Liver (tissue), 9 donors: Measurements from ENCODE around the gene REXO1. TPM values are rescaled to one million over a fixed set of nuclear protein-coding genes. Genes with fewer than 3 reads are reported as not detected.

ENCODE experiments used
- DNase-seq: peaks from one replicate; pipeline ENCODE4 v3.0.0-alpha.2; 2017; ENCODE audit warnings: low spot score
- H3K27ac ChIP-seq, 2 donors: one replicate each; pipeline ENCODE4 v1.7.0; 2013; ENCODE audit warnings: inconsistent platforms in 2 of 2, low read length in 2 of 2, control low read depth in 1 of 2, low read depth in 1 of 2, mild to moderate bottlenecking in 1 of 2
- H3K27me3 ChIP-seq, 4 donors: one replicate each; pipeline versions ENCODE4 v1.6.1 to v1.7.0; 2013; ENCODE audit warnings: low read length in 3 of 4, inconsistent platforms in 1 of 4, mild to moderate bottlenecking in 1 of 4, moderate library complexity in 1 of 4; ENCODE audit not compliant: control insufficient read depth in 4 of 4, insufficient read depth in 4 of 4
- H3K36me3 ChIP-seq, 4 donors: one replicate each; pipeline versions ENCODE4 v1.6.1 to v1.7.0; 2013; ENCODE audit warnings: low read length in 3 of 4, mild to moderate bottlenecking in 3 of 4, low read depth in 1 of 4, moderate library complexity in 1 of 4; ENCODE audit not compliant: control insufficient read depth in 4 of 4, insufficient read depth in 3 of 4
- H3K4me1 ChIP-seq, 4 donors: one replicate each; pipeline versions ENCODE4 v1.6.1 to v1.7.0; 2013; ENCODE audit warnings: low read length in 3 of 4, mild to moderate bottlenecking in 3 of 4, moderate library complexity in 1 of 4; ENCODE audit not compliant: control insufficient read depth in 4 of 4, insufficient read depth in 4 of 4
- H3K4me3 ChIP-seq, 3 donors: one replicate each; pipeline versions ENCODE4 v1.6.1 to v1.7.0; 2013; ENCODE audit warnings: low read length in 3 of 3, control low read depth in 1 of 3, low read depth in 1 of 3, mild to moderate bottlenecking in 1 of 3
- H3K9ac ChIP-seq, 2 donors: one replicate each; pipeline ENCODE4 v1.7.0; 2013; ENCODE audit warnings: low read length in 2 of 2, mild to moderate bottlenecking in 2 of 2, moderate library complexity in 2 of 2, control low read depth in 1 of 2, low read depth in 1 of 2
- H3K9me3 ChIP-seq, 4 donors: one replicate each; pipeline versions ENCODE4 v1.6.1 to v1.7.0; 2013; ENCODE audit warnings: low read length in 3 of 4; ENCODE audit not compliant: control insufficient read depth in 4 of 4
- EGR1 ChIP-seq, 2 donors: IDR thresholded peaks; 2 replicates each; pipeline ENCODE4 v1.6.1; 2016 to 2018; ENCODE audit warnings: antibody characterized with exemption in 2 of 2, low read depth in 2 of 2
- FOXA1 ChIP-seq: IDR thresholded peaks from 2 replicates; pipeline ENCODE4 v1.6.1; 2016; ENCODE audit warnings: antibody characterized with exemption
- FOXA2 ChIP-seq: IDR thresholded peaks from 2 replicates; pipeline ENCODE4 v1.6.1; 2016; ENCODE audit warnings: antibody characterized with exemption
- GABPA ChIP-seq, 2 donors: IDR thresholded peaks in 1 of 2; conservative IDR thresholded peaks in 1 of 2; 2 replicates each; pipeline ENCODE4 v1.6.1; 2016; ENCODE audit warnings: antibody characterized with exemption in 2 of 2, mild to moderate bottlenecking in 1 of 2, moderate library complexity in 1 of 2
- HNF4A ChIP-seq, 2 donors: conservative IDR thresholded peaks; 2 replicates each; pipeline ENCODE4 v1.6.1; 2016; ENCODE audit warnings: antibody characterized with exemption in 2 of 2, mild to moderate bottlenecking in 2 of 2
- HNF4G ChIP-seq: IDR thresholded peaks from 2 replicates; pipeline ENCODE4 v1.6.1; 2016; ENCODE audit warnings: antibody characterized with exemption
- JUND ChIP-seq, 2 donors: IDR thresholded peaks; 2 replicates each; pipeline ENCODE4 v1.6.1; 2016; ENCODE audit warnings: antibody characterized with exemption in 2 of 2
- NR2F2 ChIP-seq: IDR thresholded peaks from 2 replicates; pipeline ENCODE4 v1.6.1; 2016; ENCODE audit warnings: antibody characterized with exemption
- RAD21 ChIP-seq, 2 donors: IDR thresholded peaks; 2 replicates each; pipeline ENCODE4 v1.6.1; 2016; ENCODE audit warnings: antibody characterized with exemption in 2 of 2, mild to moderate bottlenecking in 2 of 2
- RXRA ChIP-seq, 2 donors: IDR thresholded peaks; 2 replicates each; pipeline ENCODE4 v1.6.1; 2017 to 2018; ENCODE audit warnings: antibody characterized with exemption in 2 of 2, mild to moderate bottlenecking in 1 of 2
- SP1 ChIP-seq: IDR thresholded peaks from 2 replicates; pipeline ENCODE4 v1.6.1; 2018; ENCODE audit warnings: antibody characterized with exemption, mild to moderate bottlenecking
- TAF1 ChIP-seq: conservative IDR thresholded peaks from 2 replicates; pipeline ENCODE4 v1.6.1; 2016; ENCODE audit warnings: antibody characterized with exemption, mild to moderate bottlenecking
- YY1 ChIP-seq: IDR thresholded peaks from 2 replicates; pipeline ENCODE4 v1.6.1; 2016; ENCODE audit warnings: antibody characterized with exemption, mild to moderate bottlenecking
- WGBS: extraction: QIAGEN DNeasy Blood & Tissue Kit; methylation state at CpG from one replicate; pipeline ENCODE4 v1.1.7; 2013; 5-methylcytosine and 5-hydroxymethylcytosine counted together
- polyA plus RNA-seq, 2 donors: library from polyadenylated mRNA; stranded (reverse) in 1 of 2; unstranded in 1 of 2; fragments of 200-250 nt in 1 of 2; fragments of >200 nt in 1 of 2; fragmentation: Nextera tagmentation in 1 of 2; extraction: Ambion mirVana in 1 of 2; gene quantifications; one replicate each; pipeline versions ENCODE4 v1.2.1 to v1.2.3, GENCODE V29; 2013 to 2015
- total RNA-seq, 2 donors: library from RNA; depleted of rRNA; stranded (reverse); fragments of >200 nt; gene quantifications; one replicate each; pipeline ENCODE4 v1.2.3, GENCODE V29; 2014
- TF ChIP-seq, protein P1 (sequence below): IDR thresholded peaks from 2 replicates; pipeline ENCODE4 v1.6.1; 2016; ENCODE audit warnings: antibody characterized with exemption
- TF ChIP-seq, protein P2 (sequence below): IDR thresholded peaks from 2 replicates; pipeline ENCODE4 v1.6.1; 2016; ENCODE audit warnings: antibody characterized with exemption, mild to moderate bottlenecking
- TF ChIP-seq, protein P3 (sequence below): IDR thresholded peaks from 2 replicates; pipeline ENCODE4 v1.6.1; 2016; ENCODE audit warnings: antibody characterized with exemption
- TF ChIP-seq, protein P4 (sequence below): fragments of 150-350 bp; IDR thresholded peaks from 2 replicates; pipeline ENCODE4 v1.5.1; 2017; ENCODE audit warnings: improper control_type of control experiment, low read depth, low read length; ENCODE audit not compliant: missing input control
- donor health status: healthy.
- donor health status: healthy.
- donor health status: healthy.
- donor health status: healthy.
- donor health status: healthy.

REXO1 gene
- total and polyA plus RNA-seq, 4 donors: 2.0 to 11.5 (median 9.2) TPM

DNA sequence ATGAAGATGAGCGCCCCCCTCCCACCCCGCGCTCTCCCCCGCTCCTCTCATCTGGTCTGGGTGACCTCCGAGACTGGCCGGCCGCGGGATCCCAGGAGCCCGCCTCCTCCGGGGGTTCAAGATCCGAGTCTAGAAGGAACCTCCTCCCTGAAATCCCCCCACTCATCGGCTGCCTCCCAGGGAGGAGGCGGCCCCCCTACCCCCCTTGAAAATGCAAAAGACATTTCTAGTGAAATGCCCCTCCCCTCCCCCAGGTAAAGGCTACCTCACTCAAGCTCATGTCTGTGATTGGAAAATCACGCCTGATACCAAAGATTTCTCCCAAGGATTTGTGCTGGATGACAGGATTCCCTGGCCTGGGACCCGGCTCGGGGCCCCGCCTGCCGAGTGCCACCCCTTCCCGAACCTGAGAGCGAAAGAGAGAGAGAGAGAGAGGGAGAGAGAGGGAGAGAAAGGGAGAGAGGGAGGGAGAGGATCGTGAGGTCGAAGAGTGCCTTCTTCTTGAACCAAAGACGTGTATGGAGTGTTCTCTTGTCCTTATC is 71.6 kb downstream of the REXO1 start:
- 10% methylated on average over 23 of the region's 23 CpGs for WGBS
- H3K9me3 ChIP-seq: peaks cover 0 to 7% (median 2%) of the 10 kb centered on the region in 4 donors
- DNase-seq: no peak
- H3K4me1 ChIP-seq: no peaks in the 10 kb centered on the region
- H3K9ac ChIP-seq: no peak overlapping the region
- no peak overlapping the region for H3K27ac ChIP-seq
- peaks cover 3 to 12% (median 8%) of the 10 kb centered on the region in 4 donors for H3K27me3 ChIP-seq
- H3K4me3 ChIP-seq: no peak overlapping the region
- TF ChIP-seq EGR1 (IDR thresholded peaks at IDR 0.05; ENCODE audit: low read depth in 2 of 2): no peak
- TF ChIP-seq, protein P1, sequence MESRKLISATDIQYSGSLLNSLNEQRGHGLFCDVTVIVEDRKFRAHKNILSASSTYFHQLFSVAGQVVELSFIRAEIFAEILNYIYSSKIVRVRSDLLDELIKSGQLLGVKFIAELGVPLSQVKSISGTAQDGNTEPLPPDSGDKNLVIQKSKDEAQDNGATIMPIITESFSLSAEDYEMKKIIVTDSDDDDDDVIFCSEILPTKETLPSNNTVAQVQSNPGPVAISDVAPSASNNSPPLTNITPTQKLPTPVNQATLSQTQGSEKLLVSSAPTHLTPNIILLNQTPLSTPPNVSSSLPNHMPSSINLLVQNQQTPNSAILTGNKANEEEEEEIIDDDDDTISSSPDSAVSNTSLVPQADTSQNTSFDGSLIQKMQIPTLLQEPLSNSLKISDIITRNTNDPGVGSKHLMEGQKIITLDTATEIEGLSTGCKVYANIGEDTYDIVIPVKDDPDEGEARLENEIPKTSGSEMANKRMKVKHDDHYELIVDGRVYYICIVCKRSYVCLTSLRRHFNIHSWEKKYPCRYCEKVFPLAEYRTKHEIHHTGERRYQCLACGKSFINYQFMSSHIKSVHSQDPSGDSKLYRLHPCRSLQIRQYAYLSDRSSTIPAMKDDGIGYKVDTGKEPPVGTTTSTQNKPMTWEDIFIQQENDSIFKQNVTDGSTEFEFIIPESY: no peak
- TF ChIP-seq SP1: no peak
- no peaks in the 10 kb centered on the region for H3K36me3 ChIP-seq

DNA sequence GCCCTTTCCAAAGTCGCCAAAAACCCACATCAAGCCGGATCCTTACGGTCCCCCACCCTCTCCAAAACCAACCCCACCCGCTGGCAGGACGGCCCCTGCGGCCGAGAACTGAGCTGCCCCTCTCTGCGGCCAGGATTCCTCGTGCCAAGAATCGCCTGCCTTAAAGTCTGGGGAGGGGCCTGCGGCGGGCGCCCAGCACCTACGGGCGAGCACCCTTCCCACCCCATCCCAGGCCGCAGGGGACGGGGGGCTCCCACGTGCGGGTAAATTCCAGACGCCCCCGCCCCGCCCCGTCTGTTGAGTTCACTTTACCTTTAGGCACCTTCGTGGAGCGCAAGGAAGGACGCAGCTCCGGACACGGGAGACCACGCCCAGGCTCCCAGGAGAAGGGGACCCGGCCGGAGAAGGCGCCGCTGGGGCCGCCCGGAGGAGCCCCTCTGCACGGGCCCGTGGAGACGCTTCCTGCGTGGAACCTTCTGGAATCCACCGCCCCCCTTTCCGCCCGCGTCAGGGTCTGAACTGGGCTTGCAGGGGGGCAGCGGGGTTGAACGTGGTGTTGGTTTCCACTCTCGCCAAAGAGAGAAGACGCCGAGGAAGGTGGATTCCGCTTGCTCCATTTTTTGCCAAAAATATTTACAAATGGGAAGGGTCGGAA is 72.2 kb downstream of the REXO1 start:
- no peak overlapping the region for H3K9ac ChIP-seq
- no peak overlapping the region for H3K4me3 ChIP-seq
- no peaks in the 10 kb centered on the region for H3K36me3 ChIP-seq
- no peak for DNase-seq
- peaks cover 3 to 12% (median 8%) of the 10 kb centered on the region in 4 donors for H3K27me3 ChIP-seq
- TF ChIP-seq FOXA2: no peak
- TF ChIP-seq, protein P1: no peak
- TF ChIP-seq HNF4A (conservative IDR thresholded peaks at IDR 0.05): no peak
- no peak for TF ChIP-seq HNF4G
- TF ChIP-seq JUND (IDR thresholded peaks at IDR 0.05): no peak
- no peak for TF ChIP-seq NR2F2
- TF ChIP-seq, protein P2, sequence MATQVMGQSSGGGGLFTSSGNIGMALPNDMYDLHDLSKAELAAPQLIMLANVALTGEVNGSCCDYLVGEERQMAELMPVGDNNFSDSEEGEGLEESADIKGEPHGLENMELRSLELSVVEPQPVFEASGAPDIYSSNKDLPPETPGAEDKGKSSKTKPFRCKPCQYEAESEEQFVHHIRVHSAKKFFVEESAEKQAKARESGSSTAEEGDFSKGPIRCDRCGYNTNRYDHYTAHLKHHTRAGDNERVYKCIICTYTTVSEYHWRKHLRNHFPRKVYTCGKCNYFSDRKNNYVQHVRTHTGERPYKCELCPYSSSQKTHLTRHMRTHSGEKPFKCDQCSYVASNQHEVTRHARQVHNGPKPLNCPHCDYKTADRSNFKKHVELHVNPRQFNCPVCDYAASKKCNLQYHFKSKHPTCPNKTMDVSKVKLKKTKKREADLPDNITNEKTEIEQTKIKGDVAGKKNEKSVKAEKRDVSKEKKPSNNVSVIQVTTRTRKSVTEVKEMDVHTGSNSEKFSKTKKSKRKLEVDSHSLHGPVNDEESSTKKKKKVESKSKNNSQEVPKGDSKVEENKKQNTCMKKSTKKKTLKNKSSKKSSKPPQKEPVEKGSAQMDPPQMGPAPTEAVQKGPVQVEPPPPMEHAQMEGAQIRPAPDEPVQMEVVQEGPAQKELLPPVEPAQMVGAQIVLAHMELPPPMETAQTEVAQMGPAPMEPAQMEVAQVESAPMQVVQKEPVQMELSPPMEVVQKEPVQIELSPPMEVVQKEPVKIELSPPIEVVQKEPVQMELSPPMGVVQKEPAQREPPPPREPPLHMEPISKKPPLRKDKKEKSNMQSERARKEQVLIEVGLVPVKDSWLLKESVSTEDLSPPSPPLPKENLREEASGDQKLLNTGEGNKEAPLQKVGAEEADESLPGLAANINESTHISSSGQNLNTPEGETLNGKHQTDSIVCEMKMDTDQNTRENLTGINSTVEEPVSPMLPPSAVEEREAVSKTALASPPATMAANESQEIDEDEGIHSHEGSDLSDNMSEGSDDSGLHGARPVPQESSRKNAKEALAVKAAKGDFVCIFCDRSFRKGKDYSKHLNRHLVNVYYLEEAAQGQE: no peak
- TF ChIP-seq SP1: no peak
- no peak for TF ChIP-seq EGR1 (IDR thresholded peaks at IDR 0.05; ENCODE audit: low read depth in 2 of 2)
- no peak for TF ChIP-seq GABPA (IDR thresholded peaks at IDR 0.05 in 1 of 2, conservative IDR thresholded peaks at IDR 0.05 in 1 of 2)
- no peak for TF ChIP-seq RAD21 (IDR thresholded peaks at IDR 0.05)
- TF ChIP-seq, protein P3, sequence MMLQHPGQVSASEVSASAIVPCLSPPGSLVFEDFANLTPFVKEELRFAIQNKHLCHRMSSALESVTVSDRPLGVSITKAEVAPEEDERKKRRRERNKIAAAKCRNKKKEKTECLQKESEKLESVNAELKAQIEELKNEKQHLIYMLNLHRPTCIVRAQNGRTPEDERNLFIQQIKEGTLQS: no peak
- TF ChIP-seq YY1: no peak
- TF ChIP-seq FOXA1: no peak
- TF ChIP-seq, protein P4, sequence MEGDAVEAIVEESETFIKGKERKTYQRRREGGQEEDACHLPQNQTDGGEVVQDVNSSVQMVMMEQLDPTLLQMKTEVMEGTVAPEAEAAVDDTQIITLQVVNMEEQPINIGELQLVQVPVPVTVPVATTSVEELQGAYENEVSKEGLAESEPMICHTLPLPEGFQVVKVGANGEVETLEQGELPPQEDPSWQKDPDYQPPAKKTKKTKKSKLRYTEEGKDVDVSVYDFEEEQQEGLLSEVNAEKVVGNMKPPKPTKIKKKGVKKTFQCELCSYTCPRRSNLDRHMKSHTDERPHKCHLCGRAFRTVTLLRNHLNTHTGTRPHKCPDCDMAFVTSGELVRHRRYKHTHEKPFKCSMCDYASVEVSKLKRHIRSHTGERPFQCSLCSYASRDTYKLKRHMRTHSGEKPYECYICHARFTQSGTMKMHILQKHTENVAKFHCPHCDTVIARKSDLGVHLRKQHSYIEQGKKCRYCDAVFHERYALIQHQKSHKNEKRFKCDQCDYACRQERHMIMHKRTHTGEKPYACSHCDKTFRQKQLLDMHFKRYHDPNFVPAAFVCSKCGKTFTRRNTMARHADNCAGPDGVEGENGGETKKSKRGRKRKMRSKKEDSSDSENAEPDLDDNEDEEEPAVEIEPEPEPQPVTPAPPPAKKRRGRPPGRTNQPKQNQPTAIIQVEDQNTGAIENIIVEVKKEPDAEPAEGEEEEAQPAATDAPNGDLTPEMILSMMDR: no peak
- TF ChIP-seq RXRA (IDR thresholded peaks at IDR 0.05): no peak
- no peak for TF ChIP-seq TAF1
- no peaks in the 10 kb centered on the region for H3K4me1 ChIP-seq
- H3K27ac ChIP-seq: no peak overlapping the region
- H3K9me3 ChIP-seq: peaks cover 0 to 7% (median 2%) of the 10 kb centered on the region in 4 donors
- WGBS: 12% methylated on average over 50 of the region's 50 CpGs
